NCI-H446 (cell line): ENCODE results near the gene TBX20.
"Not testable (repeated sequence)": the region's sequence is repeated elsewhere in the genome, so short reads cannot be mapped to it uniquely, and the experiment has no call there.

ENCODE experiments used
- DNase-seq, 2 experiments: peaks; one replicate each; lab custom pipeline; 2025; lab: John Stamatoyannopoulos, UW

The TBX20 gene

DNA sequence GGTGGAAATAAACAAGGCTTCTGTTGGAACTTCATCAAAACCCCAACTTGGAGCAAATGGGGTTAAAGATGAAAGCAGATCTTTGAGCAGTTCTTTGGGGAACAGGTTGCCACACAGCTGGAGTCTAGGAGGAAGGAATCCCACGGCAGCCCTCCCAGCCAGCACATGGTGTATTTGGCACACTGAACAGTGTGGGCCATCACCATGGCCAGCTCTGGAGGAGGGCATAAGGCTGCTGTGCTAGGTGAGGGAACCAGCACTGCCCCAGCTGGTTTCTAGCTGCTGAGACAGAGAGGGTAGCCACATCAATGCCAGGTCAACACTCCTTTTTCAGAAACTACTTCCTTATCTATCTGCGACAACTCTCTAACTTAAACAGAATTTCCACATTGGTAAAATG lies 33.7 kb downstream of the TBX20 start:
- peak in 1 of 2 experiments; percentile 8 for DNase-seq

DNA sequence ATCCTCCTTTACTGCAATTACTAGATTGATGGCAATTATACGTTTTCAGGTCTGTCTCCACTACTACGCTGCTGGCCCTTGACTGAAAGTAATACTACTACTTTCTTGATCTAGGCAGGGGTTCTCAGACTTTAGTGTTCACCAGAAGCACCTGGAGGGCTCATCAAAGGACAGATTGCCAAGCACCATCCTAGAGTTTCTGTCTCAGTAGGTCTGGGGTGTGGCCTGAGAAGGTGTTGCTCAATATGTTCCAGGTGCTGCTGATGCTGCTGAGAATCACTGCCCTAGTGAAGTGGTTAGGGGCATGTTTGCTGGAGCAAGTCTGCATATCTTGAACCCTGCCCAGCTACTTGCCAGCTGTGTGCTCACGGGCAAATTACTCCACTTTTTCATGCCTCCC lies 37.9 kb downstream of the TBX20 start:
- DNase-seq: not testable (repeated sequence)

DNA sequence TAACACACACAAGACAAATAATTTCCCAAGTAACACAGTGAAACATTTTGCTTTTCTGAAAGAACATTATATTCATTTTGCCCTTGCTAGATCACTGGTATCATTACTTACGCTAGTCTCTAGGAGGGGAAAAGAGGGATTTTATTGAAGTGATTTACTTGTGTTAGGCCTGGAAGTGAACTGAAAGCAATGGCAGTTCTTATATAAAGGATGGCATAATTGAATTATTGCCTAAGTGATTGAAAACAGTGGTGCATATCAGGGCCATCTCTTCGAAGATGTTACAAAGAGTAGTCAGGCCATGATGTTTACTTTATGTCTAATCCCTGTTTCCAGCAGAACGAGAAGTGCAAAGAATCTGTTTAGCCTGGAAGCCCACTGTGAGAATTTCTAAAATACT lies 38.8 kb downstream of the TBX20 start:
- not testable (repeated sequence) for DNase-seq

DNA sequence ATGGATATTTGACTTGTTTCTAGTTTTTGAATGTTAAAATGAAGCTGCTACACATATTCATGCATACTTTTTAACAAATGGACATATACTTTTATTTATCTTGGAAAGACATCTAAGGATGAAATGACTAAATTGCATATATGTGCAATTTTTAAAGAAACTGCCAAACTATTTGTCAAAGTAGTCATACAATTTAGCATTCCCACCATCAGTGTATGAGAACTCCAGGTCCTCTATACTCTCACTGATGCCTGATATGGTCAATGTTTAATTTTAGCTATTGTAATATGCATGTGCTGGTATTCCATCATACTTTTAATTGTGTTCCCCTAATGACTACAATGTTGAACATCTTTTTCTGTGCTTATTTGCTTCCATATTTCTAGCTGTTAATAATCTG lies 47.0 kb downstream of the TBX20 start:
- DNase-seq: not testable (repeated sequence)

DNA sequence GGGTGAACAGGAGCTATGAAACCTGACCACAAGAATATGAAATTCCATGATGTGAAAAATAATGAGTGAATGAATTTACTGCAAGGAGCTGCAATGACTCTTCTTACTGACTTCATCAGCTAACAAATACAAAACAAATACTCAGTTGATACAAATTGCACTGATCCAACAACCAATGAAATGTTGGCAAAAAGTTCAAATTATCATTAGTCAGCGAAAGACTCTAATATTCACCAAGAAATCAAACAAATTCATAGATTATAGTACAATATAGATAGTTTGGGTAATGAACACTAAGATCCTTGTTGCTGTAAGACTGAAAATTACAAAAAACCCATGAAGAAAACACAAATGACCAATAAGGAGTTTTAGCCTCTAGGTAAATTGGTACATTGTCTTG lies 49.0 kb downstream of the TBX20 start:
- not testable (repeated sequence) for DNase-seq

DNA sequence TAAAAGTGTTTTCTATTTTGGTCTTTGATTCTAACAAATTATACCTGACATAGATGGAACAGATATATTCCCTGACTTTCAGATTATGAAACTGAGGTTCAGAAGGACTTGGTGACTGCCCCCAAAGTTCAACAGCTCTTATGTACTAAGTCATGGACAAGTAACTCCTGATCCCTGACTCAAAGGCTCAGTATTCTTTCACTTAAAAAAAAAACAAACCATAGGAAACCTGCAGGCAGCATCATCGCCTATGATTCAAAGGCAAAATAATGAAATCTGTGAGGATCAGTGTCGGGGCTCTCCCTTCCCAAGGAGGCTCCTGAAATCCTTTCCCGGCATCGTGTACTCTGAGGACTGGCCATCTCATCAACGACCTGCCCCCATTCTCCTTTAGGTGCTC lies 49.9 kb downstream of the TBX20 start:
- DNase-seq: not testable (repeated sequence)

DNA sequence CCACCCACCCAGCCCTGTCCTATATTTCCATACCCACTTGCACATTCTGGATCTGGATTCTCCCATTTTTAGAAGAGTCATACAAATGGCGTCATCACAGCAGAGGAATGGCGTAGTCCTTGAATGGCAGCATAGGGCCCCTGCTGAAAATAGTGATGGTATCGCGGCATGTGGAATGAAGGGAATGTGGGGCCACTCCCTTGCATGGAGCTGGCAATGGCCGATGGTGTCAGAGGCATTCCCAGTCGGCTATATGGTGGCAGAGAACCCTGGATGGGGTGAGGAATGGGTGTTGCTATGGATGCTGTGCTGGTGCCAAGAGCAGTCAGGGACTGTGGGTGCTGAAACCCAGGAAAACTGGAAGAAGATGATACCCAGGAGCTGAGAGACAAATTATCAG lies 51.5 kb downstream of the TBX20 start:
- DNase-seq: not testable (repeated sequence)

DNA sequence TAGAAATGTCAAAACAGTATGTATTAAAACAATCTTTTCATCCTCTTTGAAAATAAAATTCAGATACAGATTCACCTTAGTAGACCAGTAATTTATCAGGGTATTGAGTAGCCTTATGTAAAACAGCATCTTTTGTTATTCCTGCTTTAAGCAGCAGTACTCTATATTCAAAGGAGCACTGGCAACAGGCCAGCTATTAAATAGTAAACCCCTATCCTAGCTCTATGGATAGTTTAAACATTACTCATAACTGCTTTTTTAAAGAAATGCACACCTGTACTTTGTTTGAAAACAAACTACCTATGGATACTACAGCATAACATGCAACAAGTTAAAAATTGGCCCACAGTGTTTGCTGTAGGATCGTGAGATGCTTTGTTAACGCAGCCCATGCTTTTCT lies 53.7 kb downstream of the TBX20 start:
- not testable (repeated sequence) for DNase-seq

DNA sequence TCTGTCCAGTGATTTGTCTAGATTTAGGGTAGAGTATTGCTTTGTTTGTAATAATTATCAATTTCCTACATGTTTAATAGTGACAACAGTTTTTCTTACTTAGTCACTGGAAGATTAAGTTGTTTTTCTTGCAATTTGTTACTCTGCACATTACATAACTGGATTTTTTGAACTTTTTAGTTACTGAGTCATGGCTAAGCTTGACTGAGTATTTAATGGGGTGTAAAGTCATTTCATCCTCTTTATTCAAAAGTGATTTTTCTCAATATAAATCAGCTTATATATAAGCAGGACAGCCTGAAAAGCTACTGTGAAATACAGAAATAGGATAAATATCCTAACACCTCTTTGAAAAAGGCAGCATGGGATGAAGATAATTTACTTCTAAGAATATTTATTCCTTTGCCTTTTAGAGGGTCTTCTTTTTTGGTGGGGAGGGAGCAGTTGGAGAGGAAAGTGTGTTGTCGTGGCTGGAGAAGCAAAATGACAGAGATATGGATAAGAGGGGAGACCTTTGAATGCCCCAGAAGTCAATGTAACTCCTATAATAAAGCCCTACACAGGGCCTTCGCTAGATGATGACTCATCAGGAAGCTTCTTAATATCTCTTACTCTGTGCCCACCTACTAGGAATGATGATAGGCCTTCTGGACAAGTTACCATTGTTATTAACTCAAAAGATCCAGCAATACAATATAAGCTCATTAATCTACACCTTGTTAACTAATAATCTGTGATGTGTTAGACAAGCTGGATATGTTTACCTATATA lies 55.3 kb downstream of the TBX20 start:
- DNase-seq: peak; percentile 15 to 23

DNA sequence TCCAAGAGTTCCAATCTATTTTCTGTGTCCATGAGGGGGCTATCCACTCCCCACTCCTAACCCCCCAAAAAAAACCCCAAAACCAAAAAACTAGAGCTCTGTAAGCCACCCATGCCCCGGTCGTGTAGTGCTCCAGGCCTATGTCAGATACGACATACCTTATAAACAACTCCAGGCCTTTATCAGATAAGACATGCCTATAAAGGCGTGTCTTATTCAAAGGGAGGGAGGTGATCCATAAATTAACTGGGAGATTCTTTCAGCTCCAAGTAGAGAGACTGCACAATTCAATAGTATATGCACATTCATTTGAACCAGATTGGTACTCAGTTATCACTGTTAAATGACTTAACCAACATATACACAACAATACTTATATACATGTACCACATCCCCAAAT lies 62.3 kb downstream of the TBX20 start:
- not testable (repeated sequence) for DNase-seq

DNA sequence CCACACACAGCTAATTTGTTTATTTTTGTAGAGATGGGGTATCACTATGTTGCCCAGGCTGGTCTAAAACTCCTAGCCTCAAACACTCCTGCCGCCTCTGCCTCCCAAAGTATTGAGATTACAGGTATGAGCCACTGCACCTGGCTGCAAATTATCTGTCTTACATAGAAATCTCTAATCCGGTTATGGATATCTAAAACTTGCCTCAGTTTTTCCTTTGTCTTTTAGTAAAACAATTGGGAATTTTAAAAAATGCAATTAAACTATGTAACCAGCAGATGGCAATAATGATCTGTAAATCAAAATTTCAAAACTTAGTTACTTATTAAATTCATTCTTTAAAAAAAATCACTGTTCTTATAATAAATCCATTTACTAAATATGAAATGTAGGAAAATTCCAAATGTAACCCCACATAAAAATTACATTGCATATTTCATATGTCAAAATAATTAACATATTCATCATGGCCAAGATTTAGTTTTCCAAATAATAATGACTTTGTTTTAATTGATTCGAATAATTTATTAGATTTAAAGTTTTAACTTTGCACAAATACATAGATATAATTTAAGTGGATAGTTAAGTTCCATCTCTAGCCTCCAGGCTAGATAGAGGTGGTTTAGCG lies 63.6 kb downstream of the TBX20 start:
- DNase-seq: not testable (repeated sequence)

DNA sequence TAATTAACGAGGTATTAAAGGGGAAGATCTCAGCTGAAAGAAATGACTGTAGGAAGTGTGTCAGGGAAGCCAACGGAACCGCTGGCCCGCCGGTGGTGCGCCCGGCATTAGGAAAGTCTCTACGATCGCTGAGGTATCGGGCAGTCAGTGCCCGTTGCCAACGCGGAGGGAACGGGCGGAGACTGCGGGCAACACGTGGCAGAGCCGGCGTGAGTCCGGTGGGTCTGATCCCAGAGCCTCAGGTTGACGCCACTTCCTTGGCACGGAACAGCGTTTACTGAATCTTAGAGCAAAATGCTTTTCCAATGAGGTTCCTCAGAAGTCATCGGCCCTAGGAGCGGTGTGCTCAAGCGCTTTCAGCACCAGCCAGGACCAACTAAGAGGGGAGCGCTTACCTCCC lies 67.1 kb downstream of the TBX20 start:
- DNase-seq: peak in 1 of 2 experiments; percentile 26

DNA sequence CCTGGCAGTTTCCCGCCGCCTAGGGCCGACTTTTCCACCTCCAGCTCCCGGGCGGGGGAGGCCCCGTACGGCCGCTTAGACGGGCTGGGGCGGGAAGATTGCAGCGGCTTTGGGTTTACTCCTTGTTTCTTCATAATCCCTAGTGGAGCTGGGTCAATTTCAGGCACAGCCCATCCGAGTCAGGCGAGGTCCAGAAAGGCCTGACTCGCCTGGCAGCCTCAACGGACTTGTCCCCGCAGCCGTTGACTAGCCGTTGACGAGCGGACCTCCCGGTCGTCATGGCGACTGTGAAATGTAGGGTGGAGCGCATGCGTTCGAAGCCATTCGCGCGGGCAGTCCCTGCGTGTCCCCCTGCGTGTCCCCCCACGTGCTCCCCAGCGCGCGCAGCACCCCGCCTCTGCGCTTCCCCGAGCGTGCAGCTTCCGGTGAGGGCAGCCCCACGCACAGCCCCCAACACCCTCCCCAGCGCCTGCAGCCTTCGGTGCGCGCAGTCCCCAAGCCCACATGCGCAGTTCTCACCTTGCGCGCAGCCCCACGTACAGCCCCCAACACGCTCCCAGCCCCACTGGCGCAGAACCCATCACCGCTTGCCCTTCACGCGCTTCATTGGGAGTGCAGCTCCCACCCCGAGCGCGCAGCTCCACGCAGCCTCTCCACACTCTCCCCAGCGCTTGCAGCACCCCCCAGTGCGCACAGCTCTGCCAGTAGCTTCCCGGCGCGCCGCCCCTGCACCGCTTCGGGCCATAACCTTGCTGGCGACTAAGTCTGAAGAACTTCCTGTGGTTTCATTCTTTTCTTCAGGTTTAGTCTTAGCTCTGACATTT lies 67.8 kb downstream of the TBX20 start:
- peak; percentile 64 to 75 for DNase-seq

DNA sequence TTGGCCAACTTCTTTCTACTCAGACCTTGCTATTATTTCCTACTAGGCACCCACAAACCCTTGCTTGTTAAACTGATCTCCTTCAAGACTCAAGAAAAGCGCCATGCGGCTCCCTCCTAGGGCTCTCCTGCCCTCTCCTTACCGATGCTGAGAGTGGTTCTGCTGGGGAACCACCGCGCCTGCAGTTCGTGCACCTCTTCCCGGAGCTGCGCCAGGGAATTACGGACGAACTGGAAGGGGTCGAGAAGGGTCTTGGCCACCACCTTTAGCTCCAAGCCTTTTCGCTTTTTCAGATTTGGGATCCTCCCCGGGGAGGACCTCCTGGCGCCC lies 68.4 kb downstream of the TBX20 start:
- DNase-seq: not testable (repeated sequence)

DNA sequence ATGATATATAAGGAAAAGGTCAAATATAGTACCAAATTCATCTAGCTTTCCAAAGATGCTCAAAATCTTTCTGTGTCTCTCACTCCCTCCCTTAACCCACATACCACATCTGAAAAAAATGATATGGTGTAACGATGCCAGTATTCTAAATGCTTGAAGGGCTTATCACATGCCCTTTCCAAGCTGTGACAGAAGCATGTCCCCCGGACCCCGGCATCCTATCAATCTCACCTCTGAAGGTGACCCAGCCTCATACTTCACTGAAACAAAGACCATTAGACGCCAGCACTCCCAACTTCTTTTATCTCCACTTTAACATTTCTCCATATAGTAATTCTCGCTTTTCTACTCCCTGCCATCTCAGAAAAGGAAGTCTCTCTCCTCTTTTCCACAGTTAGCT lies 68.9 kb downstream of the TBX20 start:
- not testable (repeated sequence) for DNase-seq

DNA sequence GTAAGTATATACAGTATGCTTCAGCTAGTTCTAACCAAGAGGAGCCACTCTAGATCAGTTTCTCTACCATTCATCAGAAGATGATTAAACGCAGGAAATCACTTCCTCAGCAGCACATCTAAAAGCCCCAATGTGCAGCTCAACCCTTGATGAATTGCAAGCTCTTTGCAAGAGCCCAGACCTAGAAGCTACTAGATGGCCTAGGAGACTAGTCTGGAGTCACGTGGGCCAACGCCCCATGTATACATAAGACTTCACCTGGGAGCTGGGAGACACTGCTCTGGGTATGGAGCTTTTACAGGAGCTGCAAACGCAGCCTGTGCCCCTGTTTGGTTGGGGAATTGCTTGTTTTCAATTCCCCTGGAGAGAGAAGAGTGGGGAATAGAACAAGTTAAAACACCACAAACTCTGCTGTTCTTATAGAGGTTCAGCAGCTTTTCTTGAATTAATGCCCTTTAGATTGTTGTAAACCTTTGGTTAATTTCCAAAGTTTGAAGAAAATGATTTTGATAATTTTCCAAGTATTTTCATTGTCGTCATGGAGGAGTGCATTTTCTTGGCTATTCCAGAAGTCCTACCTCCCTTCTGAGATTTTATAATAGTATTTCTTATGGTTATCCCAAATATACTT lies 69.9 kb downstream of the TBX20 start:
- peak in 1 of 2 experiments; percentile 5 for DNase-seq

DNA sequence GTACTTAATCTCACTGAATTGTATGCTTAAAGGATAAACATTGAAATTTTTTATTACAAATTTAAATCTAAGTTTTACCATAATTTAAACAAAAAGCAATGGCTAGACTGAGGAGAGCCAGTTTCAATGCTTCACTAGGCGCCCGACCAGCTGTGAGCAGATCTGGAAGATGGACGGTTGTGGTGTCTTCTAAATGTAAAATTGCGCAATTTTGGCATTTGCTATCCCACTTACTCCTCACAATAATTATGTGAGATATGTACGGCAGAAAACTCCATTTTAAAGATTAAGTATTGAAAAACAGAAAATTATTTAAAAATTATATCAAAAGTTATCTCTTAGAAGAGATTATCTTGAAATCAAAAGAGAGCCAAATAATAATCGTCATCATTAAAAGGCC lies 73.2 kb downstream of the TBX20 start:
- not testable (repeated sequence) for DNase-seq

DNA sequence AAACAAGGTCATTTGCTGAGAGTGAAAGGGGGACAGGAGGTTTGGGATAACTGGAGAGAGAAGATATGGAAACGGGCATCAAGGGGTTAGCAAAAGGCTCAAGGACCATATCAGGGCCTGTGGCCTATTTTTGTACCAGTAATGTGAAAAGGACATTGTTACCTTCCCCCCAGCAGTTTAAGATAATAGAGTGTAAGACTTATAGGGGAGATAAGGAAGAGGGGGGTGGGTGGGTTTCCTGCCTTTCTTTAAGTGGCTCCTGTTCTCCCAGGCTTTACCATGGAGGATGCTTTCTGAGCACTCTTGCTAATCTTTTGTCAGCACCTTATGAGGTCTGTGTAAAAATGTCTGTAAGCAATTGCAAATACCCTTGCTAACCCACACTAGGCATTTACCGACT lies 80.7 kb downstream of the TBX20 start:
- not testable (repeated sequence) for DNase-seq

DNA sequence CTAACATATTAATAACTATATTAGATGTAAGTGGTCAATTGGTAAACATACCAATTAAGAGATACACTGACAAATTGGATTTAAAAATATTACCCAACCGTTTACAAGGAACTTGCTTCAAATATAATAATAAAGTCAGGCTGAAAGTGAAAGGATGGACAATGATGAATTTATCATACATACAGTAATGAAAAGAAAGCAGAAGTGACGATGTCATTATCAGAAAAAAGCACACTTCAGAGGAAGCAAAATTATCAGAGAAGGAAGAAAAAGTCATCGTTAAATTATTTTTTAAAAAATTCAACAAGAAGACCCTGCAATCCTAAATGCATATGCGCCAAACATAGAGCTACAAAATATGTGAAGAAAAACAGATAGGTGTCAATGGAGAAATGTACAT lies 81.8 kb downstream of the TBX20 start:
- DNase-seq: not testable (repeated sequence)

DNA sequence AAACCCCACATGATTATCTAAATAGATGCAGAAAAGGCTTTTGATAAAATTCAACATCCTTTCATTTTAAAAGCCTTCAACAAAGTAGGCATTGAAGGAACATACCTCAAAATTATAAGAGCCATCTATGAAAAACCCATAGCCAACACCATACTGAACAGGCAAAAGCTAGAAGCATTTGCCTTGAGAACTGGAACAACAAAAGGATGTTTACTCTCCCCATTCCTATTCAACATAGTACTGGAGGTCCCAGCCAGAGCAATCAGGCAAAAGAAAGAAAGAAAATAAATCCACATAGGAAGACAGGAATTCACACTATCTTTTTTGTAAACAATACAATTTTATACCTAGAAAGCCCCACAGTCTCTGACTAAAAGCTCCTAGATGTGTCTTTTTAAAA lies 86.2 kb downstream of the TBX20 start:
- DNase-seq: not testable (repeated sequence)

DNA sequence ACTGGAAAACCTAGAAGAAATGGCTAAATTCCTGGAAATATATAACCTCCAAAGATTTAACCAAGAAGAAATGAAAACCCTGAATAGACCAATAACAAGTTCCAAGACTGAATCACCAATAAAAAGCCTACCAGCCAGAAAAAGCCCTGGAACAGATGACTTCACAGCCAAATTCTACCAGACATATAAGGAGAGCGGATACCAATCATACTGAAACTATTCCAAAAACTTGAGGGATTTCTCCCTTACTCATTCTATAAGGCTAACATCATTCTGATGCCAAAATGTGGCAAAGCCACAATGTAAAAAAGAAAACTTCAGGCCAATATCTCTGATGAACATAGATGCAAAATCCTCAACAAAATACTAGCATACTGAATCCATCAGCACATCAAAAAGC lies 86.7 kb downstream of the TBX20 start:
- DNase-seq: not testable (repeated sequence)

DNA sequence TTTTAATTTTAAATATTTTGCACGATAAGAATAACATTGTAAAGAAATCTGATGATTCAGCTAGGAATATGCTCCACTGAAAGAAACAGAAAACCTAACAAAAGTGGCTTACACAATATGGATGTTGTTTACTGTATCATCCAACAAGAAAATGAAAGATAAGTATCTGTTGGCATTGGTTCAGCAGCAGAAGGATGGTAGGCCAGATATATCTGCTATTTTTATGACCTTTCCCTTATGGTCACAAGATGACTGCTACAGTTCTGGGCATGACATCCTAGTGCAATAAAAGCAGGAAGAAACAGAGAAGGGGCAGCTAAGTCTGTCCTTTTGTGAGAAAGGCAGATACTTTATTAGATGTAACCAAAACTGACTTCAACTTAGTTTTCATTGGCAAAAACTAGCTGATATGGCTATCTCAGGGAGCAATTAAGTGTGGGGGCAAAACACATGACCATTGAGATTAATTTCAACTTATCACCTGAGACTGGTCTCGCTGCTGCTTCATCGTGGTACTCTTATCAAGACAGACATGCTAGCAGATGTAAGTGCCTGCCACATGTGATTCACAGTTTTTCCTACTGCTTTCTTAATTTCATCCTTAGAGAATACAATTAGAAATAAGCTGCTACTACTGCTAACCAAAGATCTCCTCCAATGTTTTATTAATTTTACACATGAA lies 92.7 kb downstream of the TBX20 start:
- not testable (repeated sequence) for DNase-seq
